Activated CD4-positive, alpha-beta T cell treated with anti-CD3 and anti-CD28 coated beads, Interleukin-2, Interleukin-4, amounts not matched to agents 100 ng/mL and 50 ng/mL, durations not matched to agents 16 hours and 8 hours (primary cell): ENCODE results near the gene RPS2.
"Not testable (repeated sequence)": the region's sequence is repeated elsewhere in the genome, so short reads cannot be mapped to it uniquely, and the experiment has no call there.

ENCODE experiments used
- DNase-seq: peaks from one replicate; pipeline ENCODE4 v3.0.0-alpha.2; 2020; ENCODE audit warnings: low spot score

RPS2 gene

GRCh38 chr16:1941162-1942046 is 23.2 kb downstream of the RPS2 start:
- no peak for DNase-seq

GRCh38 chr16:1940273-1941161 is 24.1 kb downstream of the RPS2 start:
- DNase-seq: no peak

DNA sequence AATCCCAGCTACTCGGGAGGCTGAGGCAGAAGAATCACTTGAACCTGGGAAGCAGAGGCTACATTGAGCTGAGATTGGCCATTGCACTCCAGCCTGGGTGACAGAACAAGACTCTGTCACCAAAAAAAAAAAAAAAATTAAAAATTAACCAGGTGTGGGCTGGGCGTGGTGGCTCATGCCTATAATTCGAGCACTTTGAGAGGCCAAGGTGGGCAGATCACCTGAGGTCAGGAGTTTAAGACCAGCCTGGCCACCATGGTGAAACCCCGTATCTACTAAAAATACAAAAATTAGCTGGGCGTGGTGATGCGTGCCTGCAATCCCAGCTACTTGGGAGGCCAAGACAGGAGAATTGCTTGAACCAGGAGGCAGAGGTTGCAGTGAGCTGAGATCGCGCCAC is 24.8 kb downstream of the RPS2 start:
- not testable (repeated sequence) for DNase-seq

GRCh38 chr16:1938910-1939309 is 25.7 kb downstream of the RPS2 start:
- DNase-seq: no peak

GRCh38 chr16:1938316-1938715 is 26.3 kb downstream of the RPS2 start:
- DNase-seq: no peak

- no peak for DNase-seq
These were observed 27.6 kb downstream of the RPS2 start for GRCh38 chr16:1936945-1937479.

DNA sequence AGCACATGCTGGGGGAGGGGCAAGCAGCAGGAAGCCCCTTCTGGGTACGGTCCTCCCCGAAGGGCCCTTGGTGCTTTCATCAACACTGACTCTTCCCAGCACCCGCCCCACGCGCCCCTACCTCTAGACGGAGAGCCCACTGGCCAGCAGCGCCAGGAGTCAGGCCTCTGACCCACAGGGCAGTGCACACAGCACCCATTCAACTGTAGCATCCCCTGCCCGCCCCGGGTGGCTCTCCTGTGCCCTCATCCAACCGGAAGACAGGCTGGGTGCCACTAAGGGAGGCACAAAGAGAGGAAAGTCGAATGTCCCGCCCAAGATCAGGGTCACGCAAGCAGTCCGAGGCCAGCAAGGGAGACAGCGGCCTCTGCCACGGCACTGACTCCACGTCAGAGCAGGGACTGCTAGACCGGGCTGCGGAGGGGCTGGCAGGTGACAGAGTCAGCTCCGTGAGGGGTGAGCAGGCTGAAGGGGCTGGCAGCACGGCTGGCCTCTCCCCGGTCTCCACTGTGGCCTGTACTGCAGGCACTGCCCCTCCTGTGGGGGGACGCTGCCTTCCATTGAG is 31.4 kb downstream of the RPS2 start:
- DNase-seq: no peak

DNA sequence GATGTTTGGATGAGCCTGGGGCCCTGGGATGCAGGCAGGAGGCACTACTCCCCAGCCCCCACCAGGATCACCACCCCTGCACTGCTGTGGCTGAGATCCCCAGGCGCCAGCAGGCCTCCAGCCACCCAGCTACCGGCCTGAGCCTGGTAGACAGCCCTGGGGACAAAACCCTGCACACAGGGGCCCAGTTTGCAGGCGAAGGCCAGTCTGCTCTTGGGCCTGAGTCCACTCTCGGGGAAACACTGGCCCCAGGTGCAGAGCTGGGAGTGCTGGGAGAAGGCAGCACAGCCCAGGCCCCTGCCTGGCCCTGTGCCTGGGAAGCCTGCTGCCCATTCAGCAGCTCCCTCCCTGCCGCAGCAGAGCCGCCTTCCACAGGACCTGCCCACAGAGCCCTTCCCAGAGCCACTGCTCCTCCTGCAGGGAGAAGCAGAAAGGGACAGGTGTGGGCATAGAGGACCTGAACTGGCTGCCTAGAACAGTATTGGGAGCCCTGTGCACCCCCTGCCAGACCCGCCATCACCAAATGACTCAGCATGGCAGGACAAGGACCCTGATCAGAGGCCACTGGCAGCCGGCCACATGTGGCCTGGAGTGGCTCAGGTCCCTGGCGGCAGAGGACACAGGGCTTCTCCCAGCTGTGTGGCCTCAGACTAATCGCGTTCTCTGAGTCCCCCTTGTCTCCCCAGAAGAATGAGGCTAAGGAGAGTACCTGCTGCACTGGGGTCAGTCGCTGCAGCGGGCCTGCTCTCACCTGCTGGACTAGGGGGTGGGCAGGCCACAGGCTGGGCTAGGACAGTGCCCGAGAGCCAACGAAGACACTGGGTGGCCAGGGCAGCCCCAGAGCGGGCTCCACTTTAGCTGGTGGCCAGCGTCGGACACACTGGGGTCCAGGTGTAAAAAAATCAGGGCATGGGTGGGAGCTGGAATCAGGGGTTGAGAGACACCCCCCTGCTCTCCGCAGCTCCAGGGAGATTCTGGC is 32.3 kb downstream of the RPS2 start:
- no peak for DNase-seq

GRCh38 chr16:1930338-1930720 is 34.3 kb downstream of the RPS2 start:
- DNase-seq: no peak

DNA sequence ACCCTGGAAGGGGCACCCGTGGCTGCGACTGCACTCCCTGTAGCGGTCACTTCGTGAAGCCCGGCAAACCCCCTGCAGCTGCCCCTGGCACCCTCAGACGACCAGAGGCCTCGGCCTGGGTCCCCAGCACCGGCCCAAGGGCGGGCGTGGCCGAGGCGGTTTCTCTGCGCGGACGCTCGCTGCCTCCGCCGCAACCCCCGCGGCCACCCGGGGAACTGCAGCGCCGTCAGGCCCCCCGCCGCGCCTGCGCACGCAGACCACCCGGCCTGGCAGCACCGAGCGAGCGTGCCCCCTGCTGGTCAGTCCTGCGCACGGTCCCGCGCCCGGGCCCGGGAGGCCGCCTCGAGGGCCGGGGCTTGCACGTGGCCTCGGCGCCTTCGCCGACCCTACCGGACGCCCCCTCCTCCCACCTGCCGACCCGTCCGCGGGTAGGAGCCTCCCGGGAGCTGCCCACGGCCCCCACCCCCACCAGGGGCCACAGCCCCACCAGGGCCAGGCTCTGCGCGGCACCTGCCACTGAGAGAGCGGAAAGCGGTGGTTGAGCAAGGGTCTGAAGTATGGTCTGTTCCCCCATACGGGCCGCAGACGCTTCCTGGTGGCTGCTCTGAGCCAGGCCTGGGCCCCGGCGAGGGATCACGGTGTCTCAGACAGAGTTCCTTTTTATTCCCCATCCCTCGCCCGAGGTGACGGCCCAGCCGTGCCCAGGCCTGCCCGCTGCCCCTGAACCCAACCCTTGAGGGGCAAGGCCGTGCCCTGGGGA is 34.9 kb downstream of the RPS2 start:
- DNase-seq: peak; percentile 93

- DNase-seq: no peak
These were observed 35.5 kb downstream of the RPS2 start for GRCh38 chr16:1929105-1929504.

DNA sequence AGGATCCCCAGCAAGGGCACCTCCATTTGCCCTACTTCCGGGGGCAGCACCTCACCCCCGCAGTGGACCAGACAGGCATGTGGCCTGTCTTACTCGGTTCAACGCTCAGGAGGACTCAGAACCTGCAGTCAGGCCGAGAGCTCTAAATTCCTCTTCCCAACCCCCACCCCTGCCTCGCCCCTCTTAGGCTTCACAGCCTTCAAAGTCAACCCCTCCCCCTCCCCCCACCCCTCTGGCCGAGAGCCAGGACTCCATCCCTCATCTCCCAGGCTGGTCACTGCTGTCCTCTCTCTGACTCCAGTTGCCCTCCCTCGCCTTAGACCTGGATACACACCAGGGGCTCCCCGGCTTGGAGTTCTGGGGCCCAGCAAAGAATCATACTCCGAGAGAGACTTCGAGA is 38.4 kb downstream of the RPS2 start:
- no peak for DNase-seq

GRCh38 chr16:1924095-1924494 is 40.5 kb downstream of the RPS2 start:
- no peak for DNase-seq

DNA sequence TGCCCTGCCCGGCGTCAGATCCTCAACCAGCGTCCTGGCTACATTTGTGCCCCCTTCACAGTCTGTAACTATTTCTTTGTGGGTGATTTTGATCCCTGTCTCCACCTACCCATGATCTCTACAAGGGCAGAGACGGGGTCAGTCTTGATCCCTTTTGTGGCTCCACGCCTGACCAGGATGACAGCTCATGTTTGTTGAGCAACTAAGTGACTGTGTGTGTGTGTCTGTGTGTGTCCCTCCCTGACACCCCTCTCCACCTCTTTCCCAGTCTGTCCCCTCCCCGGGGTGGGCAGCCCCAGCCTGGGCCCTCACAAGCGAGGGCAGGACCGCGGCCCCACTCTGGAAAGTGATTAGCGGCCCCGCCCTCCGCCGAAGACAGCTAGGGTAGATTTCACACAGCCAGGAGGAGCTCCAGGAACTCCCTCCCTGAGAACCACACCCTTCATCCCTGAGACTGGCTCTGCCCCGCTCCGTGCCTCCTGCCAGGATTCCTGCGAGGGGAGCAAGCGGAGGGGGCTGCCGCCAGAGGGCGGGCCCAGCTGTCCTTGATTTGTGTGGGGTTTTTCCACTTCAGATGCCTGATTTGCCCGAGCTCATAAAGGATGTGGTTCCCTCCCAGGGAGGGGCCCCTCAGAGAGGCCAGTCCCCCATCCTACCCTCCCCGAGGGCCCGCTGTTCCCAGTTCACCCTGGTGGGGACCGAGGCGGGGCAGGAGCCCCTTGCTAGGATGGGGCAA is 41.2 kb downstream of the RPS2 start:
- no peak for DNase-seq

DNA sequence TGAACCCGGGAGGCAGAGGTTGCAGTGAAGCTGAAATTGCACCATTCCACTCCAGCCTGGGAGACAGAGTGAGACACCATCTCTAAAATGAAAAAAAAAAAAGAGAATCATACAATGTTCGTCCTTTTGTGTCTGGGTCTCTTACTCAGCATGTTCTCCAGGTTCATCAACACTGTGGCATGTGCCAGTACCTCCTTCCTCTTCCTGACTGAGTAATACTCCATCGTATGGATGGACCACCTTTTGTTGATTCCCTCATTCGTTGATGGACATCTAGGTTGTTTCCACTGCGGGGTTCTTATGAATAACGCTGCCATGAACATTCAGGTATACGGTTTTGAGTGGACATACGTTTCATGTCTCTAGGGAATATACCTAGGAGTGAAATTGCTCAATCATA is 42.3 kb downstream of the RPS2 start:
- no peak for DNase-seq

GRCh38 chr16:1920727-1921171 is 43.9 kb downstream of the RPS2 start:
- DNase-seq: no peak

GRCh38 chr16:1920122-1920521 is 44.5 kb downstream of the RPS2 start:
- not testable (repeated sequence) for DNase-seq

DNA sequence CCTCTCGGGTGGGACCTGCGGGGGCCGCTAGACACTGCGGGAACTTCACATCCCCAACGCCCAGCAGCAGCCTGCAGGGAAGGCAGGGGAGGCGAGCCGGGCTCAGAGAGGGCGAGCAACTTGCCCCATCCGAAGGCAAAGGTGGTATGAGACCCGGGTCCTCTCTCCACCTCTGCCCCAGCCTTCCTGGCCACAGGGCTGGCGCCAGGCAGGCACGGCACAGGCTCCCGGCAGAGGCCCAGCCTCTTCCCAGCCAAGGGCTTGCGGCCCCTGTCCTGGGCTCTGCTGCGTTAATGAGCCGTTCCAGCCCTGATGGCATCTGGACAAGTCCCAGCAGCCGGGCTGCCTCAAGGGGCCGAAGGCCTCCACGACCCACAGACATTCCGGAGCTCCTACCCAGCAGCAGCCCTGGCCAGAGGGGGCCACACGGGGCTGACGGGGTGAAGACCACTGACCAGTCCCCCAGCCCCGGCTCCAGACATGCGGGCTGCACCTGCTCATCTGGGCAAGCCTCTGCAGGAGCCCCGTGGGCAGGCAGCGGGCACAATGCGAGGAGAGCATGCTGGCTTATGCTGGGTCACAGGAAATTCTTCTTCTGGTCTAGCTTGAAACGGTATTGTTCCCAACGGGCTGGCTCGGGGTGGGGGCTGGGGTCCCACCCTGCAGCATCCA is 45.2 kb downstream of the RPS2 start:
- no peak for DNase-seq
